GM12878 (cell line): ENCODE results near the gene CCDC141. TPM values are rescaled to one million over a fixed set of nuclear protein-coding genes. Genes with fewer than 3 reads are reported as not detected.

Experiments
- ATAC-seq: fragments of 200-7000 bp; cut with Tn5 transposase; 3 replicates; pipeline ENCODE4 v1.9.1; 2020; ENCODE audit warnings: mild to moderate bottlenecking, moderate library complexity
- BruUV-seq: library from RNA; stranded (reverse); fragments of 400-500 nt; replicated peaks from 2 replicates; lab custom pipeline; 2021; lab: Mats Ljungman, UMichigan
- CTCF ChIA-PET: fragments of 300-600 bp; sonication (Branson Sonifier 250); formaldehyde crosslinking; extraction: SDS; loops from one replicate; lab custom pipeline; 2021; ENCODE audit warnings: inconsistent platforms; lab: Yijun Ruan, JAX
- POLR2A ChIA-PET: fragments of 350-600 bp; formaldehyde crosslinking; extraction: SDS; loops from one replicate; lab custom pipeline; 2021; ENCODE audit warnings: inconsistent platforms; lab: Charles Lee
- RAD21 ChIA-PET: fragments of 300-600 bp; sonication (Branson Sonifier 250); formaldehyde crosslinking; loops from one replicate; lab custom pipeline; 2023; ENCODE audit warnings: antibody characterized with exemption; ENCODE audit not compliant: unreplicated experiment; lab: Charles Lee
- SMC1A ChIA-PET: fragments of 300-600 bp; sonication (Branson Sonifier 250); formaldehyde crosslinking; loops from one replicate; lab custom pipeline; 2023; ENCODE audit not compliant: unreplicated experiment, uncharacterized antibody; lab: Charles Lee
- DNase-seq: peaks from one replicate; pipeline ENCODE4 v3.0.0-alpha.2; 2011; ENCODE audit warnings: low read depth, low spot score
- FAIRE-seq: peaks from 3 replicates; lab custom pipeline; 2011; peaks lifted over from hg19 to GRCh38; lab: Jason Lieb, UNC
- H2AFZ ChIP-seq: 2 replicates; pipeline ENCODE4 v1.6.0; 2011; ENCODE audit warnings: low read depth, low read length, control low read depth; ENCODE audit not compliant: control insufficient read depth
- H3K27ac ChIP-seq: 2 replicates; pipeline ENCODE4 v1.5.1; 2011; ENCODE audit warnings: control low read depth; ENCODE audit not compliant: control insufficient read depth, insufficient read depth
- H3K27me3 ChIP-seq, 2 experiments: replicated peaks in 1 of 2; 2 replicates each; pipeline versions ENCODE4 v1.6.0 to v1.6.1; 2011; ENCODE audit warnings: low read length in 1 of 2; ENCODE audit not compliant: control insufficient read depth in 2 of 2, insufficient read depth in 2 of 2
- H3K36me3 ChIP-seq, 2 experiments: 2 replicates each; pipeline ENCODE4 v1.5.1; 2011; ENCODE audit warnings: low read length in 1 of 2; ENCODE audit not compliant: control insufficient read depth in 2 of 2, insufficient read depth in 2 of 2
- H3K4me1 ChIP-seq: 2 replicates; pipeline ENCODE4 v1.6.1; 2011; ENCODE audit warnings: mild to moderate bottlenecking, low read length, moderate library complexity, mixed read lengths; ENCODE audit not compliant: control insufficient read depth, insufficient read depth
- H3K4me2 ChIP-seq: 2 replicates; pipeline ENCODE4 v1.6.0; 2011; ENCODE audit warnings: control low read depth; ENCODE audit not compliant: control insufficient read depth, insufficient read depth
- H3K4me3 ChIP-seq: fragments of 200-600 bp; sonication (generic); 2 replicates; pipeline ENCODE4 v1.5.1; 2016
- H3K79me2 ChIP-seq: 2 replicates; pipeline ENCODE4 v1.6.0; 2011; ENCODE audit warnings: low read length; ENCODE audit not compliant: control insufficient read depth, insufficient read depth
- H3K9ac ChIP-seq: 2 replicates; pipeline ENCODE4 v1.8.0; 2011; ENCODE audit warnings: low read length, control low read depth, mixed read lengths; ENCODE audit not compliant: control insufficient read depth, insufficient read depth
- H3K9me3 ChIP-seq: replicated peaks from 3 replicates; pipeline ENCODE4 v1.5.1; 2011; ENCODE audit warnings: mild to moderate bottlenecking, low read length; ENCODE audit not compliant: control insufficient read depth, insufficient read depth
- H4K20me1 ChIP-seq: 2 replicates; pipeline ENCODE4 v1.6.0; 2011; ENCODE audit not compliant: control insufficient read depth, insufficient read depth
- CHD4 ChIP-seq: fragments of 200-600 bp; sonication (generic); IDR thresholded peaks from 2 replicates; pipeline ENCODE4 v1.6.1; 2016; ENCODE audit warnings: mild to moderate bottlenecking
- CREM ChIP-seq: IDR thresholded peaks from 2 replicates; pipeline ENCODE4 v1.6.1; 2014; ENCODE audit warnings: antibody characterized with exemption, low read depth
- GABPA ChIP-seq: IDR thresholded peaks from 2 replicates; pipeline ENCODE4 v1.6.1; 2014; ENCODE audit warnings: antibody characterized with exemption, low read depth, mild to moderate bottlenecking, inconsistent platforms
- KDM1A ChIP-seq: fragments of 200-600 bp; sonication (generic); IDR thresholded peaks from 2 replicates; pipeline ENCODE4 v1.6.1; 2016; ENCODE audit warnings: borderline replicate concordance
- NBN ChIP-seq: fragments of 450-650 bp; IDR thresholded peaks from 2 replicates; pipeline ENCODE4 v1.6.1; 2016
- NKRF ChIP-seq: fragments of 450-650 bp; conservative IDR thresholded peaks from 2 replicates; pipeline ENCODE4 v1.6.1; 2017; ENCODE audit warnings: mild to moderate bottlenecking, moderate library complexity
- SPI1 ChIP-seq: IDR thresholded peaks from 2 replicates; pipeline ENCODE4 v1.6.1; 2011; ENCODE audit warnings: low read depth, mild to moderate bottlenecking, low read length, moderate library complexity, borderline replicate concordance; ENCODE audit not compliant: insufficient read depth
- TARDBP ChIP-seq: IDR thresholded peaks from 2 replicates; pipeline ENCODE4 v1.6.1; 2016; ENCODE audit warnings: borderline replicate concordance
- WGBS: methylation state at CpG from one replicate; pipeline ENCODE4 v1.1.6; 2016; ENCODE audit warnings: low lambda C conversion rate; ENCODE audit not compliant: insufficient replicate concordance, insufficient coverage; ENCODE audit errors: missing lambda C conversion rate; 5-methylcytosine and 5-hydroxymethylcytosine counted together
- in situ Hi-C: fragments of 300-500 bp; cut with MboI; formaldehyde crosslinking; loops from 9 replicates; pipeline ENCODE4 v1.14.3; 2018; ENCODE audit warnings: mixed read lengths
- intact Hi-C: fragments of 100-400 bp; cut with micrococcal nuclease; formaldehyde crosslinking; loops from one replicate; pipeline ENCODE4 v1.14.2; 2022; ENCODE audit not compliant: unreplicated experiment
- polyA plus RNA-seq, 11 experiments: library from polyadenylated mRNA; depleted of rRNA in 4 of 11; unstranded in 6 of 11; stranded (reverse) in 5 of 11; fragments of >200 nt; fragmentation: Nextera tagmentation in 4 of 11; fragmentation: Illumina TruSeq in 1 of 11; extraction: Ambion mirVana in 4 of 11; extraction: Trizol in 1 of 11; gene quantifications; 1 replicate in 1 of 11; 2 replicates in 10 of 11; pipeline versions ENCODE4 v1.2.1 to v1.2.3, GENCODE V29; 2011 to 2016; ENCODE audit warnings: inconsistent platforms in 2 of 11, missing spikeins in 2 of 11, low read depth in 1 of 11
- total RNA-seq, 4 experiments: library from RNA; depleted of rRNA in 3 of 4; stranded (reverse); fragments of >200 nt in 3 of 4; fragmentation: Illumina TruSeq in 1 of 4; extraction: Trizol in 1 of 4; gene quantifications; 2 replicates each; pipeline versions ENCODE4 v1.2.1 to v1.2.3, GENCODE V29; 2013 to 2021

The CCDC141 gene
- total and polyA plus RNA-seq, 10 of the 15 experiments (the other 5 are each of a cell fraction or from before 2014, with no cell fraction given), result 0.84 to 12.5 (median 3.6) TPM

GRCh38 chr2:178886006-178886405, 163.9 kb downstream of the CCDC141 start:
- DNase-seq, result no peak
- H3K27ac ChIP-seq, result no peak overlapping the region
- no peaks in the 10 kb centered on the region for H4K20me1 ChIP-seq
- ChIA-PET SMC1A (interaction anchor here (0.6 to 6.0 kb wide), 6 partner anchors 8 to 622 kb away, joined by 3 to 151 read pairs (median 4); no protein-coding TSS in a partner anchor), CTCF (interaction anchor here (1.0 to 9.2 kb wide), 4 partner anchors 19 to 245 kb away, joined by 3 to 191 read pairs (median 6); no protein-coding TSS in a partner anchor), RAD21 (interaction anchor here (5.9 kb wide), 1 partner anchor 245 kb away, joined by 119 read pairs; no protein-coding TSS in a partner anchor), POLR2A (no interaction called here)
- no peaks in the 10 kb centered on the region for H3K79me2 ChIP-seq
- intact Hi-C loops, result no loop called here
- H3K36me3 ChIP-seq, result no peaks in the 10 kb centered on the region; a peak in 1 of 4 replicates
- ATAC-seq, result no peak
- H3K4me2 ChIP-seq, result no peak overlapping the region
- no peaks in the 10 kb centered on the region for H3K4me1 ChIP-seq
- in situ Hi-C loops, result no loop called here
- 76% methylated on average over 3 of the region's 3 CpGs for WGBS
- BruUV-seq, result no TSS peak
- H3K9me3 ChIP-seq, result no peaks in the 10 kb centered on the region
- TF ChIP-seq CHD4, result no peak
- TF ChIP-seq GABPA, result no peak
- no peak for TF ChIP-seq TARDBP
- no peak for TF ChIP-seq CREM
- no peak for TF ChIP-seq NBN
- TF ChIP-seq SPI1, result no peak
- no peak for TF ChIP-seq NKRF
- no peak for TF ChIP-seq KDM1A
- FAIRE-seq, result no peak
- no peaks in the 10 kb centered on the region for H3K27me3 ChIP-seq
- no peak overlapping the region for H2AFZ ChIP-seq
- H3K4me3 ChIP-seq, result no peak overlapping the region
- H3K9ac ChIP-seq, result no peak overlapping the region
